ENCODE results near the gene ATF1.

DNA sequence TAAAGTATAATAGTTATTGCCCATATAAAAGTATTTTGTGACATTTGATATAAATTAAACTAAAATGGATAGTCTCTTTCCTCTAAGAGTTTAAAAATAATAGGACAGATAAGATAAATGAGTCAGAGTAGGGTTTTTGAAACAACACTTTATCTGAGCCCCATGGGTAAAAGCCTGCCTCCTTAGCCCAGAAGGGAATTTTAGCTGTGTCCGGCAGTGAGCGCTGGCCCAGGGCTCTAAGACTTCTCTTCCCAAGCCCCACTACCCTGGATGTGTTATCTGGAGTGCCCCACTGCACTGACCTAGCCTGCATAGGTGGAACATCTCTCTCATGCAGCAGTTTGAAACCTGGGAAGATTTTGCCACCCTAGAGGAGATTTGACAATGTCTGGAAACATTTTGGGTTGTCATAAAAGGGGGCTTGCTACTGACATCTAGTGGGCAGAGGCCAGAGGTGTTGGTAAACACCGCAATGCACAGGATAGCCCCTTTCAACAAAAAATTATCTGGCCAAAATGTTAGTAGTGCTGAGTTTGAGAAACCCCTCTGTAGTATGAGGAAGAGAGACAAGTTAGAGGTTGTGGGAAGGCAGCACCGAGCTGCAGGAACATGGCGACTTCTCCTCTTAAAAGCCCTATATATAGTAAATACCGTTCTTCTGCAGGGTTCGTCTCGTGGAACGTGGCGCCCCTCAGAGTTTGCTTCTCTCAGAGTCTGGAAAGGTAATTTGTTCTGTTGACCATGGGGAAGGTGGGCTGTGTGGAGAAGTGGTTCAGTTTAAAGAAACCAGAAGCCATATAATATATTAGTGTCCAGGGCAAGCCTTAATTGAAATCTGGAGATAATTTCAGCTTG lies 29.3 kb upstream of the ATF1 start:
- TF ChIP-seq, protein P1, sequence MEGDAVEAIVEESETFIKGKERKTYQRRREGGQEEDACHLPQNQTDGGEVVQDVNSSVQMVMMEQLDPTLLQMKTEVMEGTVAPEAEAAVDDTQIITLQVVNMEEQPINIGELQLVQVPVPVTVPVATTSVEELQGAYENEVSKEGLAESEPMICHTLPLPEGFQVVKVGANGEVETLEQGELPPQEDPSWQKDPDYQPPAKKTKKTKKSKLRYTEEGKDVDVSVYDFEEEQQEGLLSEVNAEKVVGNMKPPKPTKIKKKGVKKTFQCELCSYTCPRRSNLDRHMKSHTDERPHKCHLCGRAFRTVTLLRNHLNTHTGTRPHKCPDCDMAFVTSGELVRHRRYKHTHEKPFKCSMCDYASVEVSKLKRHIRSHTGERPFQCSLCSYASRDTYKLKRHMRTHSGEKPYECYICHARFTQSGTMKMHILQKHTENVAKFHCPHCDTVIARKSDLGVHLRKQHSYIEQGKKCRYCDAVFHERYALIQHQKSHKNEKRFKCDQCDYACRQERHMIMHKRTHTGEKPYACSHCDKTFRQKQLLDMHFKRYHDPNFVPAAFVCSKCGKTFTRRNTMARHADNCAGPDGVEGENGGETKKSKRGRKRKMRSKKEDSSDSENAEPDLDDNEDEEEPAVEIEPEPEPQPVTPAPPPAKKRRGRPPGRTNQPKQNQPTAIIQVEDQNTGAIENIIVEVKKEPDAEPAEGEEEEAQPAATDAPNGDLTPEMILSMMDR (IDR thresholded peaks at IDR 0.05), result peak; percentile 14 to 35 (median 26)
- TF ChIP-seq POLR2A (IDR thresholded peaks at IDR 0.05) (no peak), POLR2AphosphoS5 (IDR thresholded peaks at IDR 0.05; ENCODE audit: insufficient read depth in 1 of 2, low read depth in 1 of 2) (no peak)
